ENCODE data around the gene RAI1.

RAI1 gene

DNA sequence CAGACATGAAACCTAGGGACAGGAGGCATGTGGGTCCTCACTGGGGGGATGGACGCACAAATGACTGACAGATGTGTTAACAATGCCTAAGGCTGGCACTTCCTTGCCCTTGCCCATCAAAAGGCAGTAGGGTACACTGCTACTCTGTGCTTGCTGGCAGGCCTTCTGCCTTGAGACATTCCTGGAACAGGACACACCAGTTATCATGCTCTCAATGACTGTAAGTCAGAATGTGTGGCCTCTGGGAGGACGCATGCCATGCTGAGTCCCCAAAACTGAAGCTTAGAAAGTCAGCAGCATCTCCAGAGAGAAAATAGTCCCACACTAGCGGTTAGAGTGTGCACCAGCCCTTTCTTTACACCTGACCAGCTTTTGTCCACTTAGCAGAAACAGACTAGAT, 171.7 kb downstream of the RAI1 start:
- no peak for DNase-seq

DNA sequence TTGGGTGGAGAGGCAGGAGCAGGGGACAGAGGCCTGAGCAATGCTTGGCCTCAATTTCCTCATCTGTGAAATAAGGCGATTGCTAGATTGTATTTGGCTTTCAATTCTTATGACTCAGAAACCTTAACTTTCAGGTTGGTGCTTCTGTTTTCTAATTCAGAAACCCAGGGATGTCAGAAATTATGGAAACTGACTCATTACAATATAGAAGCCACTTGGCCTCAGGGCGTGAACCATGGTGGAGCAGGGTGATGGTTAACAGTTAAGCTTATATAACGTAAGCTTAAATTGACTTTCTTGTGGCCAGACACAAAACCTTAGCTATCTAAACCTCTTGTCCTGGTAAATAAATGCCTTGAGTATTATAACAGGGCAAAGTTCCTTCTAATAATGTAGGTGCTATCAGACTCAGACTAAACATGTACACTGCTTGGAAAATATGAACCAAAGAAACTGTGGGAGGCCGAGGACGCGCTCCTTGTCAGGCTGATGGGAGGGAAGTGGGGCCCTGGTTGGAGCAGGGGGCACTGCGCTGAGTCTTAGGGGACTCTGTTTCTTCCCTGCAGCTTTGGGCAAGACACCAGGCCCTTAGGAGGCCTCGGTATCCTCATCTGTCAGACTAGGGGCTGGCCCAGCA, 172.7 kb downstream of the RAI1 start:
- DNase-seq: no peak

GRCh38 chr17:17855976-17856375, 174.7 kb downstream of the RAI1 start:
- DNase-seq: no peak

DNA sequence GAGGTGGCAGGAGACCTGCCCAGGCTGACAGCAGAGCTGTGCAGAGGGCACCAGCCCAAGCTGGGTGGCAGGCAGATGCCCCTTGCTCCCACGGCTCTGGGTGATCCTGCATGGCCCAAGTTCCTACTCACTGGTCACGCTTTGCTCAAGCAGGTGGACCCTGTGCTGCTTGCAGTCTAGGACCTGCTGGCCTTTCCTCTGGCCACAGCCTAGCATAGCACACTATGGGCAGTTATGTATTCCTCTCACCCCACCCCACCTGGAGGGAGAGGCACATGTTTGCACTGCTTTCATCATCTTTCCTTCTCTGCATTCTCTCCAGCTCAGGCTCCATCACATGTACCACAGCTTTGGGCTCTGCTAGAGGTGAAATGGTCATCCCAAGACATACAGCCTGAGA, 175.1 kb downstream of the RAI1 start:
- no peak for DNase-seq

GRCh38 chr17:17857496-17857895, 176.2 kb downstream of the RAI1 start:
- no peak for DNase-seq

DNA sequence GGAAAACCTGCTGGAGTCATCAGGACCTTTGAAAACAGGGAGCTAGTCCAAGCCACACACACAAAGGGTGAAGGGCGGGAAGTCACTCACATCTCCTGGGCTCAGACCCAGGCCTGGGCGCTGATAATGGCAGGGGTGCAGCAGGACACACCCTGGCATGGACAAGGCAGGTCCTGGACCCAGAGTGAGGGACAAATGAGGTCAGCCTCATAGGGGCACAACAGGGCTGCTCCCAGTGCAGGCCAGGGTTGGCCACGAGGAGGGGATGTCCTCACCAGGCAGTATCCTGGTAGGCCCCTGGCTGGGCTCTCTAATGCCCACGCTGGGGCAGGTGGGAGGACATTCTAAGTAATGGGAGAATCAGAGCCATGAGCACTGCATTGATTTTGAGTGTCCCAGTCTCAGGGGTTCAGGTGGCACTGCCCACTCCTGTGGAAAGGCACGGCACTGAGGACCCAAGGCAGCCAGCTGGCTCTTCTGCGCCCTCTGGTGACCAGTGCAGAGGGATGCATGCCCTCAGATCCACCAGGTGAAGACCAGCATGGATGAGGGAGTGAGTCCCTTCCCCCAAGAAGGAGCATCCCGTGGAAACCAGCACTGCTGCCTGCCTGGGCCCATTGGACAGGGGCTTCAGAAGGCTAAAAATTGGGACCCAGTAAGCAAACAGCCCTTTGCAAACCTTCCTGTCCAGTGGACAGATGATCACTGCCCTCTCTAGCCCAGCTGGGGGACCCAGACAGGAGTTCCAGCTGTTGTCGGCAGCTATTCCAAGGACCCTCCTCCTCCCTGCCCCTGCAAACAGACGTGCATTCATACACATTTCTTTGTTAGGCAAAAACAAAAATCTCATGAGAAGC, 178.9 kb downstream of the RAI1 start:
- peak; percentile 79 for DNase-seq

DNA sequence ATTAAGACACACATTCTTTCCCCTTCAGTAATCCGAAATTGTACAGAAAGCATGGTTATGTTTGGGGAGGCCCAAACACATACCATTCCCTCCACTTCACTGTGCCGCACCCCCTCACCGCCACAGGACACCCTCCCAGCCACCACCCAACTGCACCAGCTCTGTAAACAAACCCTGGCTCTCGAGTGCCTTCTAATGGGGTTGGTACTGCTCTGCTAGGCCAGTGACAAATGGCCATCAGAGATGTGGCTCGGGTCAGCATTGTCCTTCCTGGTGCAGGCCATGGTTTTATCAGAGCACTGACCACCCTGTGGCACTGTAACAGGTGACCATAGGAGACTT, 179.5 kb downstream of the RAI1 start:
- DNase-seq: no peak

Measured in CD4-positive, alpha-beta T cell treated with Interleukin-21 for 1 hour (primary cell).